NCI-H2196 (cell line): ENCODE measurements around the gene CTSK.
A peak's percentile ranks its signal among the peaks of the same experiment; 100 is the strongest.
"Not testable (repeated sequence)": the region's sequence is repeated elsewhere in the genome, so short reads cannot be mapped to it uniquely, and the experiment has no call there.

Experiments
- DNase-seq: peaks from one replicate; lab custom pipeline; 2025; ENCODE audit not compliant: unreplicated experiment; lab: John Stamatoyannopoulos, UW

CTSK gene

DNA sequence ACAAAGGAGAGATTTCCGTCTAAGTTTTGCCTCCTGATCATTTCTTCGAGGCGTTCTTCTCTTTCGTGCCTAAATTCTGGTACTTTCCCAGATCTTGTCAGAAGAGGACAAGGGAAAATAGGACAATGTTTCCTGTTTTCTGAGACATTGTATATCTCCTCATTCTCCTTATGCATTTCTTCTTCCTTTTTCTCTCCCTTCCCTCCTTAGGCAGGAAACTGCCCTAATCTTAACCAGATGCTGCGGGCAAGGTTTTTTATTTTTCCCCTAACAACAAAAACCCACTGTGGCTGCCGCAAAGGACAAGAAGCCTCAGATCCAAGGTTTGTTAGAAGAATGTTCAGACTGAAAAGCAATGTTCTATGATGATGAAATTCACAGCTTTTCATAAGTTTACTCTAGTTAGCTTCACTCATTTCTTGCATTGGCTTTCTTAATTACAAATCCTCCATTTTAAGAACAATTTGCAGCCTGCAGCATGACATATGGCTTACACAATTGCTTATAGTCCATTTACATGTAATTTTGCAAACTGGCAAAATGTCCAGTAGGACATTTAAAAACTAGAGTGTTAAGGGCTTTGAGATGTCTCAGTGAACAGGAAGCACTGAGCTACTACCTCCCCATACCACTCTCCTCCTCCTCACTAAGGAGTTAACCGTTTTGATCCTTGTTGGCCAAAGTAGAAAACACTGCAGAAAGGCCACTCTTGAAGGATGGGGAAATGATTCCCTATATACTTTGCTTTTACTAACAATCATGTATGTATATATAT lies 624 bp downstream of the CTSK start:
- no peak for DNase-seq

DNA sequence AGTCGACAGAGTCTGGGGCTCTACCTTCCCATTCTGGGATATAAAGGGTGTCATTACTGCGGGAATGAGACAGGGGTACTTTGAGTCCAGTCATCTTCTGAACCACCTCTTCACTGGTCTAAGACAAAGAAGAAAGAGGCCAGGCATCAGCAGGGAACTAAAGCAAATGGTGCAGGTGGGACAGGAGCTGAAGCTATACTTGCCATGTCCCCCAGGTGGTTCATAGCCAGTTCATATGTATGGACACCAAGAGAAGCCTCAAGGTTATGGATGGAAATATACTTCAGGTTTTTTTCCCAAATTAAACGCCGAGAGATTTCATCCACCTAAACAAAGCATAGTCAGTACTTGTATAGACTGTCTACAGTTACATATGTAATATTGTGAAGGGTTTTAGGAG lies 2.2 kb downstream of the CTSK start:
- DNase-seq = no peak

GRCh38 chr1:150804671-150805070 lies 3.4 kb downstream of the CTSK start:
- no peak for DNase-seq

GRCh38 chr1:150799089-150799488 lies 9.0 kb downstream of the CTSK start:
- DNase-seq = no peak

- peak; percentile 10 for DNase-seq
Measured at GRCh38 chr1:150798525-150798924, 9.5 kb downstream of the CTSK start.

GRCh38 chr1:150796374-150796773 lies 11.7 kb downstream of the CTSK start:
- DNase-seq = no peak

DNA sequence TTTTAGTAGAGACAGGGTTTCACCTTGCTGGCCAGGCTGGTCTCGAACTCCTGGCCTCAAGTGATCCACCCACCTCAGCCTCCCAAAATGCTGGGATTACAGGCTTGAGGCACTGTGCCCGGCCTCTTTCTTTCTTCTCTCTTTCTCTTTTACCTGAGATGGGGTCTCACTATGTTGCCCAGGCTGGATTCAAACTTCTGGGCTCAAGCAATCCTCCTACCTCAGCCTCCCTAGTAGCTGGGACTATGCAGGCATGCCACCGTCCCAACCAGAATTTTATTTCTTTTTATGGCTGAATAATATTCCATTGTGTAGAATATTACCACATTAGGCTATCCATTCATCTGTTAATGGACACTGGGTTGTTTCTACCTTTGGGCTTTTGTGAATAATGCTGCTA lies 14.3 kb downstream of the CTSK start:
- DNase-seq = not testable (repeated sequence)

GRCh38 chr1:150793221-150793620 lies 14.8 kb downstream of the CTSK start:
- no peak for DNase-seq

GRCh38 chr1:150791585-150791984 lies 16.5 kb downstream of the CTSK start:
- DNase-seq = no peak

- no peak for DNase-seq
Measured at GRCh38 chr1:150789396-150789795, 18.7 kb downstream of the CTSK start.

GRCh38 chr1:150788946-150789345 lies 19.1 kb downstream of the CTSK start:
- DNase-seq = no peak

- DNase-seq = no peak
Measured at GRCh38 chr1:150787455-150787854, 20.6 kb downstream of the CTSK start.

GRCh38 chr1:150780510-150780909 lies 27.6 kb downstream of the CTSK start:
- DNase-seq = no peak

- no peak for DNase-seq
Measured at GRCh38 chr1:150778409-150778808, 29.7 kb downstream of the CTSK start.

DNA sequence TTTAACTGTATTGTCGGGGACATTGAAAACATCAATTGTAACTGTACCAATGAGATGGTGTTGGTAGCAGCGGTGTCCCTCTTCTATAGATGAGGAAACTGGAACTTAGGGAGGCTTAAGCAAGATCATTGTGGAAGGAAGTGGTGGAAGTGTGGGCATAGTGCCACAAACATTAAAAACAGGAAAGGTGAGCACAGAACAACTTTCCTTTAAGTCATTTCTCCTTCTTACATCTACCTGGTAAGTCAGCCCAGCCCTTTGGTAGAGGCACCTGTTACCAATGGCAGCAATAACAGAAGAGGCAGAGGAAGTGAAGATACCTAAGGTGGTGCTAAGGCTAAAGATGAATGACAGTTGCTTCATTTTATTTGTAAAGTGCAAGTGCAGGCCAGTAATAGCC lies 30.5 kb downstream of the CTSK start:
- DNase-seq = no peak

DNA sequence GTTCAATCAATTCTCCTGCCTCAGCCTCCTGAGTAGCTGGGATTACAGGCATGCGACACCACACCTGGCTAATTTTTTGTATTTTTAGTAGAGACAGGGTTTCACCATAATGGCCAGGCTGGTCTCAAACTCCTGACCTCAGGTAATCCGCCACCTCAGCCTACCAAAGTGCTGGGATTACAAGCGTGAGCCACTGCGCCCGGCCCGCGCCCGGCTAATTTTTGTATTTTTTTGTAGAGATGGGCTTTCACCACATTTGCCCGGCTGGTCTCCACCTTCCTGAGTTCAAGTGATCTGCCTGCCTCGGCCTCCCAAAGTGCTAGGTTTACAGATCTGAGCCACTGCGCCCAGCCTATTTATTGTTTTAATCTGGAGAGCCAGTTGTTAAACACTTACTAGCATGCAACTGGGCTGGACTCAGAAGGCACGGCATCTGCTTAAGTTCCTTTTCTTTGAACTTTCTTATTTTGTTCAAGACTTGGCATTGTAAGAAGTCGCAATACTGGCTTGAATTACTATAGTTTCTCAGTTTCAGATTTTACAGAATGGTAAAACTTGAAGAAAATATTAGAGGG lies 32.0 kb downstream of the CTSK start:
- not testable (repeated sequence) for DNase-seq

- DNase-seq = no peak
Measured at GRCh38 chr1:150775276-150775675, 32.8 kb downstream of the CTSK start.

DNA sequence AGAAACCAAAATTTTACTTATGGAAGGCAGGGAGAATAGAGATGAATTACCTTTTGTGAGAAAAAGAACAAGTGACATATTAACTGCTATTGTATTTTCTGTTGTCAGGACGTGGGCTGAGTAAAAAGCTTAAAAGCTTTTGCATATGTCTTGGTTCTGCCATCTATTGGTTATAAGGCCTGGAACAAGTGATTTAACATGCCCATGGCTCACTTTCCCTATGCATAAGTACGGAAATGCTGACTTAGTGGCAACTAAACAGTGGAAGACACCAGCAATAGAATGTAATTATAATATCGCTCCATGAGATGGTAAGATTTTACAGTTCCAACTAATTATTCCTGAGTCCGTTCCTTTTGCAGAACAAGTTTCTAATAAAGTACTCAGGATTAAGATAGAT lies 35.7 kb downstream of the CTSK start:
- no peak for DNase-seq

- not testable (repeated sequence) for DNase-seq
Measured at GRCh38 chr1:150767704-150768103, 40.4 kb downstream of the CTSK start.

GRCh38 chr1:150765977-150766301 lies 42.1 kb downstream of the CTSK start:
- DNase-seq = not testable (repeated sequence)

- no peak for DNase-seq
Measured at GRCh38 chr1:150765296-150765976, 42.6 kb downstream of the CTSK start, which contains the start of gene CTSS. CTSS (minus strand) TSS chr1:150765778; CDS start chr1:150764763, 1,015 bp downstream.

DNA sequence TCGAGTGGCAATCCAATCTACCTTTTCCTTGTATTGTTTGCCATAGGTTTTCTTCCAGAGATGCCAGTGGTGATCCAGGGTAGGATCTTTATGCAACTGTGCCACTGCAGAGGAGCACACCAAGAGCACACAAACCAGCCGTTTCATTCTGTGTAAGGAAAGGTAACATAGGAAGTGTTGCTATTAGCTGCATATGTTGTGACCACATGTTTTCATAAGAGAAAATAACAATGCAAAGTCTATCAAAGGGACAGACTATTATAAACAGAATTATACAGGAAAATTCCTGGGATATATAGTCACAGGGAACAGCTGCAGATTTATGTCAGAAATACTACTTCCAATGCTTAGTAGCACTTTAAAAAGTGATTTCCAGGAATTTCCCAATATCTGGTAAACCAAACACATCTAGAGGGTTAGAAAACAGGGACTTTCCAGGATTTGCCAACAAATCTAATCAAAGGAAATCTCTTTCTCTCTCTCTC lies 43.4 kb downstream of the CTSK start:
- no peak for DNase-seq
